Astrocyte (in vitro differentiated cells and primary cell): ENCODE results near the gene IFT22. TPM values are rescaled to one million over a fixed set of nuclear protein-coding genes. Genes with fewer than 3 reads are reported as not detected.
"Not testable (repeated sequence)": the region's sequence is repeated elsewhere in the genome, so short reads cannot be mapped to it uniquely, and the experiment has no call there.

Experiments
- DNase-seq: peaks from one replicate; pipeline ENCODE4 v3.0.0-alpha.2; 2010; ENCODE audit warnings: low read depth
- FAIRE-seq: peaks from 2 replicates; lab custom pipeline; 2011; peaks lifted over from hg19 to GRCh38; lab: Jason Lieb, UNC
- H2AFZ ChIP-seq: 2 replicates; pipeline ENCODE4 v1.6.0; 2012; ENCODE audit warnings: low read depth, low read length, inconsistent platforms
- H3K27ac ChIP-seq: 2 replicates; pipeline ENCODE4 v1.5.1; 2011; ENCODE audit warnings: low read depth, low read length, inconsistent platforms
- H3K27me3 ChIP-seq: 2 replicates; pipeline ENCODE4 v1.6.0; 2011; ENCODE audit warnings: low read length, inconsistent platforms; ENCODE audit not compliant: insufficient read depth
- H3K36me3 ChIP-seq: 2 replicates; pipeline ENCODE4 v1.5.1; 2011; ENCODE audit warnings: low read length, inconsistent platforms; ENCODE audit not compliant: insufficient read depth
- H3K4me1 ChIP-seq: 2 replicates; pipeline ENCODE4 v1.5.1; 2011; ENCODE audit warnings: low read length, inconsistent platforms; ENCODE audit not compliant: insufficient read depth
- H3K4me2 ChIP-seq: 2 replicates; pipeline ENCODE4 v1.6.0; 2012; ENCODE audit warnings: low read length, inconsistent platforms
- H3K4me3 ChIP-seq: 2 replicates; pipeline ENCODE4 v1.5.1; 2011; ENCODE audit warnings: low read depth, mild to moderate bottlenecking, low read length, inconsistent platforms; ENCODE audit not compliant: insufficient read depth
- H3K79me2 ChIP-seq: 2 replicates; pipeline ENCODE4 v1.6.0; 2012; ENCODE audit warnings: mild to moderate bottlenecking, low read length, inconsistent platforms; ENCODE audit not compliant: insufficient read depth
- H3K9ac ChIP-seq: 2 replicates; pipeline ENCODE4 v1.6.0; 2012; ENCODE audit warnings: mild to moderate bottlenecking, low read length, inconsistent platforms
- H3K9me3 ChIP-seq: 2 replicates; pipeline ENCODE4 v1.5.1; 2012; ENCODE audit warnings: low read depth, mild to moderate bottlenecking, low read length, inconsistent platforms; ENCODE audit not compliant: insufficient read depth
- H4K20me1 ChIP-seq: 2 replicates; pipeline ENCODE4 v1.6.0; 2012; ENCODE audit warnings: low read length, inconsistent platforms; ENCODE audit not compliant: insufficient read depth
- H3K27ac Mint-ChIP-seq: one replicate; pipeline ENCODE4 v1.8.0; 2021; ENCODE audit warnings: mild to moderate bottlenecking, mixed read lengths; ENCODE audit not compliant: unreplicated experiment
- H3K27me3 Mint-ChIP-seq: one replicate; pipeline ENCODE4 v1.8.0; 2021; ENCODE audit warnings: low read depth, mixed read lengths; ENCODE audit not compliant: unreplicated experiment
- H3K36me3 Mint-ChIP-seq: one replicate; pipeline ENCODE4 v1.8.0; 2021; ENCODE audit warnings: low read depth, mixed read lengths; ENCODE audit not compliant: unreplicated experiment
- H3K4me1 Mint-ChIP-seq: one replicate; pipeline ENCODE4 v1.8.0; 2021; ENCODE audit warnings: low read depth, mixed read lengths; ENCODE audit not compliant: unreplicated experiment
- H3K4me3 Mint-ChIP-seq: one replicate; pipeline ENCODE4 v1.8.0; 2021; ENCODE audit warnings: mild to moderate bottlenecking, moderate library complexity, mixed read lengths; ENCODE audit not compliant: unreplicated experiment
- H3K9me3 Mint-ChIP-seq: one replicate; pipeline ENCODE4 v1.8.0; 2021; ENCODE audit warnings: mild to moderate bottlenecking, mixed read lengths; ENCODE audit not compliant: unreplicated experiment
- CTCF ChIP-seq: IDR thresholded peaks from 2 replicates; pipeline ENCODE4 v1.5.1; 2011; ENCODE audit warnings: low read depth, mild to moderate bottlenecking, inconsistent platforms, low read length, moderate library complexity; ENCODE audit not compliant: insufficient read depth
- EZH2 ChIP-seq: IDR thresholded peaks from 2 replicates; pipeline ENCODE4 v1.6.1; 2012; ENCODE audit warnings: mild to moderate bottlenecking, low read length, inconsistent platforms; ENCODE audit not compliant: insufficient read depth
- total RNA-seq: library from RNA; stranded (reverse); gene quantifications from 2 replicates; pipeline ENCODE4 v1.2.1, GENCODE V29; 2021

The IFT22 gene
- total RNA-seq, 1 donor from 2014 or later, result 20.9 TPM

- H3K9ac ChIP-seq, H3K9me3 ChIP-seq, H3K4me3 Mint-ChIP-seq, H2AFZ ChIP-seq, H3K36me3 ChIP-seq, H3K4me2 ChIP-seq, H4K20me1 ChIP-seq, H3K36me3 Mint-ChIP-seq, DNase-seq, H3K27ac ChIP-seq, H3K4me3 ChIP-seq, H3K27ac Mint-ChIP-seq, H3K4me1 ChIP-seq, H3K4me1 Mint-ChIP-seq, H3K9me3 Mint-ChIP-seq, H3K79me2 ChIP-seq, FAIRE-seq, H3K27me3 ChIP-seq: not testable (repeated sequence)
- peaks cover 33% of the 10 kb centered on the region for H3K27me3 Mint-ChIP-seq
These were observed 26.9 kb upstream of the IFT22 start for GRCh38 chr7:101348456-101349067.

- Histone ChIP-seq H3K4me2 (no peak overlapping the region), H3K79me2 (no peaks in the 10 kb centered on the region), H3K27ac (no peak overlapping the region), H3K4me1 (no peaks in the 10 kb centered on the region), H3K9me3 (no peaks in the 10 kb centered on the region), H3K36me3 (no peaks in the 10 kb centered on the region), H3K27me3 (no peaks in the 10 kb centered on the region), H3K9ac (no peak overlapping the region), H4K20me1 (no peaks in the 10 kb centered on the region), H3K4me3 (no peak overlapping the region), H2AFZ (no peak overlapping the region)
- peaks cover 36% of the 10 kb centered on the region for H3K27me3 Mint-ChIP-seq
- H3K4me3 Mint-ChIP-seq, result no peak overlapping the region
- no peak for TF ChIP-seq CTCF
- no peak for TF ChIP-seq EZH2
- no peaks in the 10 kb centered on the region for H3K36me3 Mint-ChIP-seq
- H3K9me3 Mint-ChIP-seq, result peaks cover 6% of the 10 kb centered on the region
- no peaks in the 10 kb centered on the region for H3K4me1 Mint-ChIP-seq
- FAIRE-seq (no peak), DNase-seq (no peak)
- no peak overlapping the region for H3K27ac Mint-ChIP-seq
These were observed 25.9 kb upstream of the IFT22 start for GRCh38 chr7:101347477-101347876.

- no peak overlapping the region for H3K4me3 ChIP-seq
- no peaks in the 10 kb centered on the region for H3K4me1 ChIP-seq
- no peak for FAIRE-seq
- H4K20me1 ChIP-seq, result no peaks in the 10 kb centered on the region
- no peak overlapping the region for H3K9ac ChIP-seq
- Mint-ChIP-seq H3K27me3 (peaks cover 25% of the 10 kb centered on the region), H3K9me3 (no peaks in the 10 kb centered on the region), H3K4me3 (no peak overlapping the region), H3K27ac (no peak overlapping the region), H3K36me3 (no peaks in the 10 kb centered on the region), H3K4me1 (no peaks in the 10 kb centered on the region)
- H3K27ac ChIP-seq, result no peak overlapping the region
- no peak overlapping the region for H3K4me2 ChIP-seq
- no peaks in the 10 kb centered on the region for H3K27me3 ChIP-seq
- no peak overlapping the region for H2AFZ ChIP-seq
- H3K79me2 ChIP-seq, result no peaks in the 10 kb centered on the region
- TF ChIP-seq EZH2 (no peak), CTCF (no peak)
- no peaks in the 10 kb centered on the region for H3K36me3 ChIP-seq
- no peaks in the 10 kb centered on the region for H3K9me3 ChIP-seq
- no peak for DNase-seq
These were observed 21.3 kb upstream of the IFT22 start for GRCh38 chr7:101342892-101343291.
